NCI-H128 (cell line): ENCODE data around the gene HHATL.

Source experiments
- DNase-seq: peaks from one replicate; lab custom pipeline; 2025; ENCODE audit not compliant: unreplicated experiment; lab: John Stamatoyannopoulos, UW

HHATL gene

DNA sequence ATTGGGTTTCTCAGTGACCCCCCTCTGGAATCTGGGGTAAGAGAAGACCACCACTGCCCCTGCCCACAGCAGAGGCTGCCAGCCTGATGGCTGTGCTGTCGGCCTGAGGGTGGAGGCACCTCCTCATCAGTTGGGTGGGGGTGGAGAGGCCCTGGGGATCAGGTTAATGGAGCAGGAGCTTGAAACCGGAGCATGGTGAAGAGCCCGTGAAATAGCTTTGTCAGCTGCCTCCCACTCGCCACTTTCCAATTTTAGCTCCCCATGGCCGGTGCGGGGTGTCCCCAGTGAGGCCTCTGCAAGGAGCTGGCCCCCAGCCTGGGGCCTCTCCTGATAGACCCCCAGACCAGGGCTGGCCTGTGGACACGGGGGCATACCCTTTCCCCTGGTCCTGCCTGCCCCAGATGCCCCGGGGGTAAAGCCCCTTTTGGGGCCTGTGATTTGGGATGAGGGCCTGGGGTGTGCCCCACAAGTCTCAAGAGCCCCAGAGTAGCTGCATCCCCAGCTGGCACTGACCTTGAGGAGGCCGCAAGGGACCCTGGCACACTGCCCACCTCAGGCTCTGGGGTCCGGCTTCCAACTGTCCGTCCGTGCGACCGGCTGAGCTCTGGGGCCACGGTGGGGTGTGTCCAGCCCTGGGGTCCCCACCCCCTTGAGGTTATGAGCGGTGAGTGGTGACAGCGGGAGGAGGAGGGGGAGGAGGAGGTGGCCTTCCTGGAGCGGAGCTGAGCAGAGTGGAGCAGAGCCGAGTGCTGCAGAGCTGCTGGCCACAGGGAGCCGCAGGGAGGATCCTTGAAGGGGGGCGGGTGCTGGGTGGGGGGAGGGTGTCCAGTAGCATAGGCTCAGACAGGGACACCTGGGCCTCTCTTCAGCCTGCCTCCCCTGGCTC, at the start of gene HHATL:
Gene HHATL (minus strand): TSS at position 733 of the 886 bp plus-strand sequence. CDS start 1,972 bp downstream, outside the sequence.
- DNase-seq = no peak

DNA sequence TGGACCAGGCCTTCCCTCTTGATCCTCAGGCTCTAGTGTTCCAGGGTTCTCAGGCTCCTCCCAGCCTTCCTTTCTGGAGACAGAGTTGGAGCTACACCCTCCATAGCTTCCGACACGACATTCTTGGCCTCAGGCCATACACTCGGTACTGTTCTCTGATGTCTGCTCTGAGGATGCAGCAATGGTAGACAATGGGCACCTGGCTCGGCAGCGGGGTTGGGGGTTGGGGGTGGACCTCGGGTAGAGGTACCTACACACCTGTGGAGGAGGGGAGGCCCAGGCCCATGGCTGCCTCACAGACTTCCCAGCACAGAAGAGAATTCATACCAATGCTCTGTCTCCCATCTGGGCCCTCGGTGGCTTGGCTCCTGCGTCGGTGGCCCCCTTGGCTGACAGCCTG, 49.0 kb upstream of the HHATL start:
- no peak for DNase-seq

- no peak for DNase-seq
Observed at GRCh38 chr3:42750834-42751233, 48.2 kb upstream of the HHATL start.

GRCh38 chr3:42749753-42750231, 47.2 kb upstream of the HHATL start:
- no peak for DNase-seq

DNA sequence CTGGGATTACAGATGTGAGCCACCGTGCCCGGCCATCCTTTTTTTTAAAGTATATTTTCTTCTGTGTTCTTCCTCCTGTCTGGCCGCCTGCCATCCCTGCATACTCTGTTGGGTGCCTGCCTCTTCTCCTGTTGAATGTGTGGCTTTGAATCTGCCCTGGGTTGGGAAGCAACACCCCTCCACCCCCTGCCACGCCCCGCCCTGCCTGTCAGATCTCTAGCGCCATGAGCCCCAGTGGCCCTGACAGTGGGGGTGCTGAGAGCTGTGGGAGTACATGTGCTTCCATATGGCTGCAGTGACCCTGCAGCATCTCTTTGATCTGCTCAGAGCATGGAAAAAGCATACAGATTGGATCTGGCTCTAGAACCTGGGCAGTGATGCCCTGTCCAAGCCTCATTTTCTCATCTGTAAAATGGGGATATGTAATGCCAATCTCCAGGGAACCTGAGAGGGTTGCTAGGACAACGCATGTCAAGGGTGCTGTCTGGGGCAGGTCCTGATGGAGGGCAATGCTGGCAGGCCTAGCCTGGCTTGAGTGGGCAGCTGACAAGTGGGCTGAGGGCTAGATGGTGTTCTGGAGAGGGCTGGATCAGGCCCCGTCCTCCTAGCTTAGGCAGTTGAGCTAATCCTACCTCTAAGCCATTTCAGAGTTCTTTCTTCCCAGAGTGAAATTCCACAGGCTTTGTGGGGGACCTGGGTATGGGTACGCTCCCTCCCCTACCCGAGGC, 46.6 kb upstream of the HHATL start:
- DNase-seq = no peak

GRCh38 chr3:42747581-42747980, 45.0 kb upstream of the HHATL start:
- no peak for DNase-seq

DNA sequence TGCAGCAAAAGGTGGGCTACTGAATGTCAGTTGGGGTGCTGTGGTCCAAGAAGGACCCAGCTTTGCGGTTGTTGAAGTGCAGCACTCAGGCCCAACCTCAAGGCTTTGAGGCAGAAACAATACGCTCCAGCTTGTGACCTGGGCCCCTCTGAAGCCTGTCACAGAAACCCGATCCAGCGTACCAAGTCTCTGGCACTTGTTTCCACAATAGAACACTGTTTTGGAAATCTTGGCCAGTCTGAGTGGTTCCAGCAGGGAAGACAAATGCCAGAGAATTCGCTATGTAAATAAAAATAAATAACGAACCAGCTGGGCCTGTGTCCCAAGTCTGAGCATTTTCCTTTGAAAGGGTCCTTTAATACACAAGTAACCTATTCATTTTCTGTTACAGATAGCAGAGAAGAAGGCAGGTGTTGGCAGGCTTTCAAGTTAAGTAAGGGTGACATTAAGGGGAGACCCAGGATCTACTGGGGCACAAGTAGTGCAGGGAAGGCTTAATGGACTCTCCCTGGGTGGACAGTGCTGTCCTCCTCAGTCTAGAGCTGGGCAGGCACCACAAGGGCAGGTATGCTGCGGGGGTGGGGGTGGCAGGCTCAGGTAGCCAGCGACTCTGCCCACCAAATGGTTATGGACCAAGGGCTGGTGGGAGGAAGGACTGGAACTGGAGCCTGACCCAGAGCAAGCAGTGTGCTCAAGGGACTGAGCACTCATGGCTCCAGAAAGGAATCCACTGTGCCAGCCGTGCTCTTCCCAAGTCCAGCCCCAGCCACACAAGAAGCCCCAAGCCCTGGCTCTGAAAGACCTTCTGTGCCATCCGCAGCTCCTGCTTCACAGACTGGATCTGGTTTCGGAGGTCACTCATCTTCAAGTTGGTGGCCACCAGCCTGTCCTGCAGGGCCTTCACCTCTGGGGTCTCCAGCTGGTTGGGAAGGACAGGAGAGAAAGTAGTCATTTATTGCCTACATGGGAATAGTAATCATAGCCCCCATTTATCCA, 44.2 kb upstream of the HHATL start:
- peak; percentile 11 for DNase-seq

DNA sequence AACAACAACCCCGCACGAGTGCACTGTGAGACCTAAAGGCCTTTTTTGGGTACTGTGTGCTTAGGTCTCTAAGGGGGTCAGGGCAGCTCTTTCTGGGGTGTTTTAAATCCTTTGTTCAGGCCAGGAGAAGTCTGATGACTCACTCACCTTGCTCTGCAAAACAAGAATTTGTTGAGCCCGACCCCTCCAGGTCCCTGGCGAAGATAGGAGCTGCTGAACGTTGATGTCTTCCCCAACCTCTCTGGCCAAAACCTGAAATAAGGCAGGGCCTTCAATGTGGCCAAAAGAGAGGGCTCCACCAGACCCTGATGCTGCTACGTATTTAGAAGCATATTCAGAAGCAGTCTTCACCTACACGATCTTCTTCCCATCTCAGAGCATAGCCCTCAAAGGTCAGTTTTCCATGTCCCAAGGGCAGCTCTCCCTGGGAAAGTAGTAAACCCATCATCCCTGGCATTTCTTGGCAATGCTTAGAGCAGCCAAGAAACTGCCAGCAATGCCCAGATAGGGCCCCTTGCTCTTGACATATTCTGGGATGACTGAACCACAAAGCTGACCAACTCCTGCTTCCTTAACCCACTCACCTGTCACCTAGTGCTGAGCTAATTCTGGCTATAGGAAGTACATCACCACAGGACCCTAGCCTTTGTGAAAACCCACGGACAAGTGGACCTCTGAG, 43.3 kb upstream of the HHATL start:
- DNase-seq = no peak

GRCh38 chr3:42745291-42745745, 42.7 kb upstream of the HHATL start:
- DNase-seq = no peak

GRCh38 chr3:42743204-42743995, 40.8 kb upstream of the HHATL start:
- no peak for DNase-seq

DNA sequence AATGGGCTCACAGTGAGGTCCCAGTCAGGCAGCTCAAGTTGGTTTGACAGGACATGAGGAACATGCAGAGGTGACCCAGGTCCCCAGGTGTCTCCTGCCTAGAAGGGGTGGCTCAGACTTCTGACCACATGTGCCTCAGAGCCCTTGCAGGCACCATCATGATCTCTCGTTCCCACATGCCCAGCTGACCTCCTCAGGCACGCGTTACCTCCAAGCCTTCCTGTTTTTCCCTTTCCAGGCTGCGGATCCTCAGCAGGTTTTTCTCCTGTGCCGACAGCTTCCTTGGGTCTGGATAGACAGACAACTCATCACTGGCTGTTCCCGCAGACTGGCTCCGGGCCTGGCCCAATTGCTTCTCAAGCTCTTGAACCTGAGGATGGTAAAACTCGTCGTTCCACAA, 40.1 kb upstream of the HHATL start:
- no peak for DNase-seq

GRCh38 chr3:42742259-42742658, 39.7 kb upstream of the HHATL start:
- no peak for DNase-seq

DNA sequence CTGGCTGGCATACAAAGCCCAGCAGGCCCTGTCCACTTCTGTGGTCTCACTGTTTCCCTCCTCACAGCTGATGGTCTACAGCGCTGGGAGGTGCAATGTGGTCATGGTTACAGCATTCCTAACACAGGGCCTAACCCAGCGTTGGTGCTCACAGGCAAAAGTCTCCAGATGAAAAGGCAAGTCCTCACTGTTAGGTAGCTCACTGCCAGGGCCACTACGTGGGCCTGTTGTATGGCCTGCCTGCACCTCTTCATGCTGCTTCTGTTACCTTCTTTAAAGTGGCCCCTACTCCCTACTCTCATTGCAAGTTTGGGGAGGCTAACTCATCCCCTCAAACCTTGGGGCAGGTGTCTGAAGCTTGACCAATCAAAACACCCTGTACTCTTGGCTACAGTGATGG, 39.2 kb upstream of the HHATL start:
- no peak for DNase-seq

DNA sequence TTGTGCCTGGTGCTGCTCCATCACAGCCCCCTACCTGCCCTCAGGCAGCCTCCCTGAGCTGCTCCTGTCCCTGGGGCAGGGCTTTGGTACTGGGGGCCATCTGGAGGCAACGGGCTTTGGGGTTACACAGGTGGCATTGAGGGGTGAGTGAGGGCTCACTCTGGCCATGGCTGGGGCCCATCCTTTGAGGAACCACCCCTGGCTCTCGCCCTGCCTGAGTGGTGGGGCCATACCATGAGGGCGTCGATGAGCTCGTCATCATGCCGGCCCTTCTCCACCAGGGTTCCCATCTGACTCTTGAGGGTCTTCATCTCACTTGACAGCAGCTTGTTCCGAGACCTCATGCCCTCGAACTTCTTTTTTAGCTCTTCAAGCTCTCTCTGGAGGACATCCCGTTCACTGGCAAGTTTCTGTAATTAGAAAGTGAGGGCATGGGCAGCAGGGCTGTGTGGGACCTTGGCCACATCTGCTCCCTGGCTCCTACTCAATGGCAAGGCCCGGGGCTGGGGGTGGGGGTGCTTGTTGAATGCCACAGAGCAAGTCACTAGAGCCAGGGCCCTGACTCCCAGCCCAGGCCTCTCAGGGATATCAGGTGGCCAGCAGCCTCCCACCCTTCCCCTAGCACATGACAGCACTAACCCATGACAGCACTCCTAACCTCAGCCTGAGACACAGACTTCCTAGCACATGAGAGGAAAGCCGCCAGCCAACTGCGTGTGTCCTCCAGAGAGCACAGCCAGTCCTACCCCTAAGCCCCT, 37.0 kb upstream of the HHATL start:
- no peak for DNase-seq

GRCh38 chr3:42736531-42736930, 33.9 kb upstream of the HHATL start:
- DNase-seq = no peak

DNA sequence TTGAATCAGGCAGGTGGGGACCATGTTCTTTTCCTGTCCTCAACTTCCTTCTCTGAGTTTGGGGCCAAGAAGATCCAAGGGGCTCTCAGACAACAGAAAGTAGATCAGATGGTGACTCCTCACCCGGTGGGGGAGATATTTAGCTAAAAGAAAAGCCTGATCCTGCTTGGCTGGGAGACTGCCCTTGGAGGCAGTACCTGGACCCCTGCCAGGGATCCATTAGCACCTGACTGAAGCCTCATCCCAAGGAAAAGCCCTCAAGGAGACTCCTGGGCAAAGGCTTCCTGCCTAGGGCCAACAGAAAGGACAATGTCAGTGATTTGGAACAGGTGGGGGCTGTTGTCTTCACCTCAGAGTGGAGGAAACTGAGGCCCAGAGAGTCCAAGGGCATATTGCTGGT, 33.5 kb upstream of the HHATL start:
- no peak for DNase-seq

GRCh38 chr3:42735615-42736014, 33.0 kb upstream of the HHATL start:
- no peak for DNase-seq

DNA sequence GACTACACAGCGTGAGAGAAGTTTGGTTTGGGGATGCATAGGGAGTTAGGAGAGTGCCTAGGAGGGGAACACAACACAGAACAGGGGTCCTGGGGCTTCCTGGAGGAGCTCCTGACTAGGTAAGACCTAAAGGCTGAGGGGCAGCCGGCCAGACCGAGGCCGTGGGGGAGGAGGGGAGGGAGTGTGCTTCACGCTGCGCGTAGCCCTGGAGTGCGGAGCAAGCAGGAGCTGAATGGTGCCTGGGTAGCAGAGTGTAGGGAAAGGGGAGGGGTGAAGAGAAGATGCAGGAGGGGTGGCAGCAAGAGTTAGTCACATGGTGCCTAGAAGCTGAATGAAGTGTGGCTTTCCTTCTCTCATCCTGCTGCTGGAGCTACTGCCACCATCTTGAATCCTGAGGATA, 32.4 kb upstream of the HHATL start:
- no peak for DNase-seq
